Measurements from ENCODE around the gene DPP9.

DPP9 gene

GRCh38 chr19:4711211-4711610 lies 12.4 kb downstream of the DPP9 start:
- no peak for DNase-seq (ENCODE audit: low read depth in 1 of 2, low spot score in 1 of 2)
- Histone ChIP-seq H3K4me3 (replicated peaks; ENCODE audit: insufficient read depth, low read length) (no peak overlapping the region), H3K27me3 (ENCODE audit: insufficient read depth, poor library complexity, severe bottlenecking) (no peaks in the 10 kb centered on the region), H3K27ac (replicated peaks) (no peak overlapping the region)
- TF ChIP-seq GABPA (IDR thresholded peaks at IDR 0.05; ENCODE audit: low read depth) (no peak), CTCF (IDR thresholded peaks at IDR 0.05; ENCODE audit: insufficient read depth, low read length) (no peak), POLR2AphosphoS5 (IDR thresholded peaks at IDR 0.05; ENCODE audit: low read depth) (no peak), SPI1 (IDR thresholded peaks at IDR 0.05; ENCODE audit: borderline replicate concordance, low read depth) (no peak)
- TF ChIP-seq, protein P1, sequence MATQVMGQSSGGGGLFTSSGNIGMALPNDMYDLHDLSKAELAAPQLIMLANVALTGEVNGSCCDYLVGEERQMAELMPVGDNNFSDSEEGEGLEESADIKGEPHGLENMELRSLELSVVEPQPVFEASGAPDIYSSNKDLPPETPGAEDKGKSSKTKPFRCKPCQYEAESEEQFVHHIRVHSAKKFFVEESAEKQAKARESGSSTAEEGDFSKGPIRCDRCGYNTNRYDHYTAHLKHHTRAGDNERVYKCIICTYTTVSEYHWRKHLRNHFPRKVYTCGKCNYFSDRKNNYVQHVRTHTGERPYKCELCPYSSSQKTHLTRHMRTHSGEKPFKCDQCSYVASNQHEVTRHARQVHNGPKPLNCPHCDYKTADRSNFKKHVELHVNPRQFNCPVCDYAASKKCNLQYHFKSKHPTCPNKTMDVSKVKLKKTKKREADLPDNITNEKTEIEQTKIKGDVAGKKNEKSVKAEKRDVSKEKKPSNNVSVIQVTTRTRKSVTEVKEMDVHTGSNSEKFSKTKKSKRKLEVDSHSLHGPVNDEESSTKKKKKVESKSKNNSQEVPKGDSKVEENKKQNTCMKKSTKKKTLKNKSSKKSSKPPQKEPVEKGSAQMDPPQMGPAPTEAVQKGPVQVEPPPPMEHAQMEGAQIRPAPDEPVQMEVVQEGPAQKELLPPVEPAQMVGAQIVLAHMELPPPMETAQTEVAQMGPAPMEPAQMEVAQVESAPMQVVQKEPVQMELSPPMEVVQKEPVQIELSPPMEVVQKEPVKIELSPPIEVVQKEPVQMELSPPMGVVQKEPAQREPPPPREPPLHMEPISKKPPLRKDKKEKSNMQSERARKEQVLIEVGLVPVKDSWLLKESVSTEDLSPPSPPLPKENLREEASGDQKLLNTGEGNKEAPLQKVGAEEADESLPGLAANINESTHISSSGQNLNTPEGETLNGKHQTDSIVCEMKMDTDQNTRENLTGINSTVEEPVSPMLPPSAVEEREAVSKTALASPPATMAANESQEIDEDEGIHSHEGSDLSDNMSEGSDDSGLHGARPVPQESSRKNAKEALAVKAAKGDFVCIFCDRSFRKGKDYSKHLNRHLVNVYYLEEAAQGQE (IDR thresholded peaks at IDR 0.05; ENCODE audit: insufficient replicate concordance, low read depth): no peak

- no peak for DNase-seq (ENCODE audit: low read depth in 1 of 2, low spot score in 1 of 2)
- Histone ChIP-seq H3K27me3 (ENCODE audit: insufficient read depth, poor library complexity, severe bottlenecking) (no peaks in the 10 kb centered on the region), H3K27ac (replicated peaks) (no peak overlapping the region), H3K4me3 (replicated peaks; ENCODE audit: insufficient read depth, low read length) (no peak overlapping the region)
- TF ChIP-seq GABPA (IDR thresholded peaks at IDR 0.05; ENCODE audit: low read depth) (no peak), SPI1 (IDR thresholded peaks at IDR 0.05; ENCODE audit: borderline replicate concordance, low read depth) (no peak), CTCF (IDR thresholded peaks at IDR 0.05; ENCODE audit: insufficient read depth, low read length) (no peak), POLR2AphosphoS5 (IDR thresholded peaks at IDR 0.05; ENCODE audit: low read depth) (no peak)
- TF ChIP-seq, protein P1 (IDR thresholded peaks at IDR 0.05; ENCODE audit: insufficient replicate concordance, low read depth): no peak
These were observed 13.4 kb downstream of the DPP9 start for GRCh38 chr19:4710281-4710600.

GRCh38 chr19:4709440-4710280 lies 14.0 kb downstream of the DPP9 start:
- TF ChIP-seq GABPA (IDR thresholded peaks at IDR 0.05; ENCODE audit: low read depth) (no peak), SPI1 (IDR thresholded peaks at IDR 0.05; ENCODE audit: borderline replicate concordance, low read depth) (no peak), CTCF (IDR thresholded peaks at IDR 0.05; ENCODE audit: insufficient read depth, low read length) (no peak), POLR2AphosphoS5 (IDR thresholded peaks at IDR 0.05; ENCODE audit: low read depth) (no peak)
- TF ChIP-seq, protein P1 (IDR thresholded peaks at IDR 0.05; ENCODE audit: insufficient replicate concordance, low read depth): no peak
- no peak overlapping the region for H3K4me3 ChIP-seq (replicated peaks; ENCODE audit: insufficient read depth, low read length)
- no peak for DNase-seq (ENCODE audit: low read depth in 1 of 2, low spot score in 1 of 2)
- H3K27ac ChIP-seq (replicated peaks): no peak overlapping the region
- no peaks in the 10 kb centered on the region for H3K27me3 ChIP-seq (ENCODE audit: insufficient read depth, poor library complexity, severe bottlenecking)

All from HL-60 (cell line).